HG03432 (cell line): ENCODE data around the gene ADAMTS20.

Source experiments
- ATAC-seq: cut with Tn5 transposase; IDR thresholded peaks from one replicate; pipeline ENCODE4 v1.9.1; 2021; ENCODE audit warnings: mild to moderate bottlenecking, moderate library complexity; ENCODE audit not compliant: unreplicated experiment

ADAMTS20 gene

GRCh38 chr12:43493261-43493797 lies 58.7 kb downstream of the ADAMTS20 start:
- no peak for ATAC-seq

- ATAC-seq: no peak
These were observed 69.5 kb downstream of the ADAMTS20 start for GRCh38 chr12:43482311-43483085.

- no peak for ATAC-seq
These were observed 71.4 kb downstream of the ADAMTS20 start for GRCh38 chr12:43480591-43480990.

GRCh38 chr12:43462741-43463140 lies 89.3 kb downstream of the ADAMTS20 start:
- no peak for ATAC-seq

- ATAC-seq: no peak
These were observed 89.9 kb downstream of the ADAMTS20 start for GRCh38 chr12:43462080-43462479.

GRCh38 chr12:43459285-43459684 lies 92.7 kb downstream of the ADAMTS20 start:
- ATAC-seq: no peak

- no peak for ATAC-seq
These were observed 98.2 kb downstream of the ADAMTS20 start for GRCh38 chr12:43453761-43454160.

- no peak for ATAC-seq
These were observed 107.0 kb downstream of the ADAMTS20 start for GRCh38 chr12:43444940-43445564.

GRCh38 chr12:43436597-43436996 lies 115.4 kb downstream of the ADAMTS20 start:
- ATAC-seq: no peak

GRCh38 chr12:43434614-43435013 lies 117.4 kb downstream of the ADAMTS20 start:
- ATAC-seq: no peak

GRCh38 chr12:43428088-43428600 lies 123.9 kb downstream of the ADAMTS20 start:
- ATAC-seq: no peak

- ATAC-seq: no peak
These were observed 126.6 kb downstream of the ADAMTS20 start for GRCh38 chr12:43425361-43425760.

GRCh38 chr12:43416981-43417380 lies 135.0 kb downstream of the ADAMTS20 start:
- no peak for ATAC-seq

- ATAC-seq: peak; percentile 85
These were observed 144.0 kb downstream of the ADAMTS20 start for GRCh38 chr12:43407816-43408645.

- no peak for ATAC-seq
These were observed 145.2 kb downstream of the ADAMTS20 start for GRCh38 chr12:43406801-43407200.

- no peak for ATAC-seq
These were observed 149.6 kb downstream of the ADAMTS20 start for GRCh38 chr12:43402436-43402835.

GRCh38 chr12:43401096-43401495 lies 150.9 kb downstream of the ADAMTS20 start:
- ATAC-seq: no peak

- no peak for ATAC-seq
These were observed 155.3 kb downstream of the ADAMTS20 start for GRCh38 chr12:43396671-43397070.

- ATAC-seq: no peak
These were observed 159.9 kb downstream of the ADAMTS20 start for GRCh38 chr12:43392116-43392515.

GRCh38 chr12:43381879-43382278 lies 170.1 kb downstream of the ADAMTS20 start:
- no peak for ATAC-seq

- no peak for ATAC-seq
These were observed 173.6 kb downstream of the ADAMTS20 start for GRCh38 chr12:43378448-43378847.
